HCEC 1CT (cell line): Measurements from ENCODE around the gene PCCB.
"Not testable (repeated sequence)": the region's sequence is repeated elsewhere in the genome, so short reads cannot be mapped to it uniquely, and the experiment has no call there.

Experiments used
- DNase-seq: peaks from one replicate; pipeline ENCODE4 v3.0.0-alpha.2; 2017

The PCCB gene

DNA sequence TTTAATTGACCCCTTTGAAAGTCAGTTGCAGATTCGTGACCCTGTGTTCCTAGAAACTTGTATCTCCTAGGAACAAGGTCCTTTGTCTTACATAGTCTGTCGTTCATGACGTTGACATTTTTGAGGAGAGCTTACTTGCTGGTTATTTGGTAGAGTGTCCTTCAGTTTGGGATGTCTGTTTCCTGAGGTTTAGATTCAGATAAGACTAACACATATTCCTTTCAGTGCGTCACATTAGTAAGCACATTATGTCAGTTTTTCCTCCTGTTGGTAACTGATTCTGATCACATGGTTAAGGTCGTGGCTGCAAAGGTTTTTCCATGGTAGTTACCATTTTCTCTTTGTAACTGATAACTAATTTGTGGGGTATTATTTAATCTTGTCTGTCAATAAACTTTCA lies 80.8 kb downstream of the PCCB start:
- DNase-seq: no peak

DNA sequence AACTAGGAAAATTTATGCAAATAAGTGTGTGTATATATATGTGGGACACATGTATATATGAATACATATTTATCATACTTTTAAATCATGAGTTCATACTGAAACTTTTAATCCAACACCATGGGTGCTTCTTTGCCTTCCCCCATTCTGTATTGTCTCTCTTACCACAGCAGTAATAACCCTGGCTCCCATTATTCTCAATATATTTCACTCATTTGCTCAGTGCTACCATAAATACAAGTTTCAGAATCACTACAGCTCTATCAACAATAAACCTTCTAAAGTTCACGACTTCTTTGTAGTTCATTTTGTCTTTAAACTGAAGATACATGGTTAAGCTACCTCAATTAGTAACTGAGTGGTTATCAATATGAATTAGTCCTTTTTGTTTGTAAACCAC lies 82.2 kb downstream of the PCCB start:
- no peak for DNase-seq

DNA sequence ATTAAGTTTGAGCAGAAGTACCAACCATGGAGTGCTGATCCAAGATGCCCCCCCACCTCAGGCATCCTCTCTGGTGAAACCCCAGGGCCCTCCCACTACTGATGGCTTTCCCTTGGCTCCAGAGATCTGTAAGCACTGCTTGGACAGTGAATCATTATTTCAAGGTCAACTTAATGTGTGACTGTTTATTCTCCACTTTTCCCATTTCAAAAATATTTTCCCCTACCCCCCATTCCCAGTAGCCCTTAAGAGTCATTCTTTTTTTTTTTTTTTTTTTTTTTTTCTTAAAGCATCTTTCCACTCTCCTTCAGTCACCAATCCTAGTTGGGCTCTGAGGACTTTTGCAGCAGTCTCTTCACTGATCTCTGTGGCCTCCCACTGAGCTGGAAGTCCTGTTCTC lies 82.6 kb downstream of the PCCB start:
- peak; percentile 64 for DNase-seq

DNA sequence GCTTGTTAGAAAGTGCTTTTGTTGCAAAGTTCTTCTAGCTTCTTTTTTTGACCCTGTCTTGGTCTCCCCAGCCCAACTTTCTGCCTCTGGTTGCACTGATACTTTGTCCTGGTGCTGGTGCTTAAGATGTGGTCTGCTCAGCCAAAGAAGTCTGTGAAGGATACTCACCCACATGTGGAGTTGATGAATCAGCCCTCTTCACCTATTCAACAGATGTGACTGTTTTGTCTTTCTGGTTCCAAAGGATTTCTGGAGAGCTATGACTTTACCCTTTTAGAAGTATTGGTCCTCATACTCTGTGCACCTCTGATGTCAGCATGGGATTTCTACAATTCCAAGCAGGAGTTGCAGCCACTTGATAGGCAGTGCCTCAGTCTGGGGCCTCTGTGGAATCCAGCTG lies 84.1 kb downstream of the PCCB start:
- DNase-seq: no peak

DNA sequence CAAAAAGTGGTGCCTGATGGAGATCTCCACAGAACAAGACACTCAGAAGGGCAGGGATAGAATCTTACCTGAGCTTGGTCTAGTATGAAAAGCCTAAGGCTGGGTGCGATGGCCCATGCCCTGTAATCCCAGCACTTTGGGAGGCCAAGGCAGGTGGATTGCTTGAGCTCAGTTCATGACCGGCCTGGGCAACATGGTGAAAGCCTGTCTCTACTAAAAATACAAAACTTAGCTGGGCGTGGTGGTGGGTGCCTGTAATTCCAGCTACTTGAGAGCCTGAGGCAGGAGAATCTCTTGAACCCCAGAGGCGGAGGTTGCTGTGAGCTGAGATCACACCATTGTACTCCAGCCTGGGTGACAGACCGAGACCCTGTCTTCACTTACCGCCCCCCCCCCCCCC lies 84.6 kb downstream of the PCCB start:
- DNase-seq: not testable (repeated sequence)

DNA sequence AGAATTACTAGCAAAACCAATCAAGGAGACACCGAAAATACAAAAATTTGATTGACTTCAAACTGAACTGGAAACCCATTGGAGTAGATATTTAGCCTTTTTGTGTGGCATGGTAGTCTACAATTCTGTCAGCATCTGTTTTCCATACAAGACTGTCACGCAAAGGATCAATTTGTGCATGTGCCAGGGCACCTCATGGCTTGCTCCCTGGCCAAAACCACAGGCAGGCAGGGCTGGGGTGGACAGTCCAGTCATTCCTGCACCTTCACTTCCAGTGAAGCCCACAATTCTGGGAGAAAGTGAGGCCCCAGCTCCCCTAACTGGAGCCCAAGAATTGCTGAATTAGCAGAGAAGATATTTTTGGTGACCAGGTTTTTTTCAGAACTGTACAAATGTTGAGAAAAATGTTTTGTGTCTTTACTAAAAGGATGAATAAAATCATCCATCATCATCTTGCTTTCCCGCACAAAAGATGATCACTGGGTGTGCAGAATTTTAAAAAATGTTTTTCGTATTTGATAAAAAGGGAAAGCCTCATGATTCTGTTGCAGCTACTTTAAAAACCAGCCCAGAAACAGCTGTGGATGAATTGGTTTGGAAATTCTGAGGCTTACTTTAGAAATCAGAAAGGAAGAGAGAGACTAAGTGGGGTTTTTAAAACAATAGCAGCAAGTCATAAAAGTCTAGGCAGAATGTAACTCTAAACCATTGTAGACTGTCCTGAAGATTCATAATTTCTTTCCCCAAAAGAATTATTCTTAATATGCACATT lies 86.4 kb downstream of the PCCB start:
- DNase-seq: no peak

DNA sequence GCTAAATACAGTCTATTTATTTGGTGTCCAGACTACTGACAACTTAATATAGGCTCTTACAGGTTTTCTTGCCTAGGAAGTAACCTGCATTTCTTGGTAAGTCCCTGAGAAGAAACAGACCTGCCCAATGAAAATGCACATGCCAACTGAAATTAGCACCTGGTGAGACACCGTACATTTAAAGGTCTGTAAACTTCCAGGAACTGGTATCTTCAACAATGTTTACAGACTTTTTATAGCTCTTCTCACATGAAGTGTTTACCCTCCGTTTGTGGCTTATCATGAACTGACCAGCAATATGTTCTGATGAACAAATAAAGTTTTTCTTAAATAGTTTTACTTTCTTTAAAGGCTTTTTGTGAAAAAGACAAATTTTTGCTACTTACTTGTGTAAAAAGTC lies 93.3 kb downstream of the PCCB start:
- DNase-seq: no peak

DNA sequence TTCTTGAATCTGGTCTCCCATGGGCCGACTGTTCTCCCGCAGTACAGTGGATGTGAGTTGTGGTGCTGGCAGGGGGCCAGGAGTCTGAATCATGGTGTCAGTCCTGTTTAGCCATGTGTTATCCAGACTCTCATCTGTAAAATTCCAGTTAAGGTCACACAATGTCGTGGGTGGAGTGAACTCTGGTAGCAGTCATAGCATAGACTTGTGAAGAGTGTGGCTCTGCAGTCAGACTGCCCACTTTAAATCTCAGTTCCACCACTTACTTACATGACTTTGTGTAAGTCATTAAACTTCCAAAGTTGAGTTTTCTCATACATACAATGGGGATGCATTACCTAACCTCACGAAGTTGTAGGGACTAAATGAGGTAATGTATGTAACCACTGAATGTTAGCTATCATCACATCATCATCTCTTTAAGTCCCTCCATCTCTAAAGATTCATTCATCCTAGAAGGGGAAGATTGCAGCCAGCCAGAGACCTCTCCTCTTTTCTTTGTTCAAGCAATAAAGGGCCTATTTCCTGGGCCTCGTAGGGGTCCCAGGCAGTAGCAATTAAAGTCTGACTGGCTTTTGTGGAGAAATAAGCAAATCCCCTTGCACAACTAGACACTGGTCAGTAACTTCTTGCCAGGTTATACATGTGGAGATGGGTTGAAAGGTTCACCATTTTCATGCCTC lies 93.9 kb downstream of the PCCB start:
- peak; percentile 96 for DNase-seq

DNA sequence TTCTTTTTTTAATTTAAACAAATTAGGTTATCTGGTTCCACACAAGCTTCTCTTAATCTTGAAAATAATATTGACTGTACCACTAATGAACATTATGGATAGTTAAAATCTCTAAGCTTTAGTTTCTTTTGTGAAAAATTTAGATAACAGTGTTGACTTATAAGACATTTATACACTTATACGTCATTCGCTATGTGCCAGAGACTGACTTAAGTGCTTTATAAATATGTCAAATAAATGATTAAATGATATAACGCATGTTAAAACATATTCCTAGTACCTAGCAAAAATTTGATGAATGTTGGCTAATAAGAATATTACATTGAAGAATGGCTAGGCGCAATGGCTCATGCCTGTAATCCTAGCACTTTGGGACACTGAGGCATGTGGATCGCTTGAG lies 96.3 kb downstream of the PCCB start:
- no peak for DNase-seq

DNA sequence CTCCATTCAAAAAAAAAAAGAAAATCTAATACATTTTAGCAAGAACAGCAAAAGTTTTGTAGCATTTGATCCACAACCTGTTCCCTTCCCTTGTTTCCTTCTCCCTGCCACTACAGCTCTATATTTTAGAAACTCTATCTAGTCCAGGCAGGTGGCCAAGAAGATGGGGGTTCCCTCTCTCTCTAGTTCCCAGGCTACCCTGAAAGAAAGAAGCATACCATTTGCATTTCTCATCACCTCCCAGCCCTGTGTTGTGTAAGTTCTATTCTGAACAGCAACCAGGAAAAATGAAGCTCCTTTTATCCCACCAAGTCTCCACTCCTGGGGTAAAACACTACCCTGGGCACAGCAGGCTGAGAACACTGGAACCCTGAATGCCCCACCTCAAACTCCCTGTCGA lies 100.0 kb downstream of the PCCB start:
- DNase-seq: peak; percentile 92

DNA sequence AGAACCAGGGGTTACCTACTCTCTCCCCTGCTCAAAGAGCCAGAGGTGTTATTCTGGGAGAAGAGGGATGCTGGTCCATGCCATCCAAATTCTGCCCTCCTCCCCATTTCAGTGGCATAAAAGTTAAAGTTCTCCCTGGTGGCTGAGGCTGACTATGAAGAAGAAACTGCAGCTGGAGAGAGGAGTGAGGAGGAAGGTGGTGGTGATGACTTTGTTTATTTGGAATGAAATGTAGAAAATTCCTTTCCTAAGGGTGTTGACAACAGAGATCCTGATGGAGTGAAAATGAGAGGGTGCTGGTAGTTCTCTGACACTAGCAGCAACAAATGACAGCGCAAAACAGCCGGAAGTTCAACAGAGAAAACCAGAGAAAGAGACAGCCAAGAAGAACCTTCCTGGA lies 100.4 kb downstream of the PCCB start:
- peak; percentile 58 for DNase-seq

DNA sequence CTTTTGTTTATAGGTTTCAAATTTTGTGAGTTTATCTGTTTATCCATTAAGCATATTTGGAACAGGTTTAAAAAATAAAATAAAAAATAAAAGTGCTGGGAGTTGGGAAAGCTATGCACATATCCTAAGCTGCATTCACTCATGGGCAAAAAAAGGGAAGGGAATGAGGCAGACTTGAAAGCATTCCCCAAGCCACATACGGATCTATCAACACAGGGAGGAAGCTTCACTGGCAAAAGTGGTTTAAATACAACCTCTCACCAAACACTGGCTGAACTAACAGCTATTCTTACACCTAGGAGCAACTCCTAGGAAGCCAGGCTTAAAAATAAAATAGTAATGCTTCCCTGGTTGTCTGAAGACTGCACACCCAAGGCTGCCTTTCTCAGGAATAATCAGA lies 101.2 kb downstream of the PCCB start:
- no peak for DNase-seq

DNA sequence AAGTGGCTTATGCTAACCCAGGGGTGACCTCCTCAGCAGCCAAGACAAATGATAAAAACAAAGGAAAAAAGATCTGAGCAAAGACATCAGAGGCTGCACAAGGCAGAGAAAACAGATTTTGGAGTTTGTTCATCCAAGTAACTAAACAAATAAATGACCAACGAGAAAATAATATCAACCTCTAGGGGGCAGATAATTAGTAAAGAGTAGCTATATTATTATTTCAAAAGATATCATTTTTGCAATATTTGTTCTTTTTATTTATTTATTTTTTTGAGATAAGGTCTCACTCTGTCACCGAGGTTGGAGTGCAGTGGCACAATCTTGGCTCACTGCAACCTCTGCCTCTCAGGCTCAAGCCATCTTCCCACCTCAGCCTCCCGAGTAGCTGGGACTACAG lies 101.8 kb downstream of the PCCB start:
- no peak for DNase-seq

DNA sequence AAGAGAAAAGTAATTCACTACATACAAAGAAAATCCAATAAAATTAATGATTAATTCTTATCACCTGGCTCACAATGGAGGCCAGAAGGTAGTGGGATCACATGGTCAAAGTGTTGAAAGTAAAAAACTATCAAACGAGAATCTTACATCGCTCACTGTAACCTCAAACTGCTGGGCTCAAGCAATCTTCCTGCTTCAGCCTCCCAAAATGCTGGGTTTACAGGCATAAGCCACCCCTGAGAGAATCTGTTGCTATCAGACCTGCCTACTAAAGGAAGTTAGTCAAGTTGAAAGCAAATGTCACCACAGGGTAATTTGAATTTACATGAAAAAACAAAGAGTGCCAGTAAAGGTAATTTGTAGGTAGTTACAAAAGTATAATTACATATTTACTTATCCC lies 103.3 kb downstream of the PCCB start:
- DNase-seq: no peak

DNA sequence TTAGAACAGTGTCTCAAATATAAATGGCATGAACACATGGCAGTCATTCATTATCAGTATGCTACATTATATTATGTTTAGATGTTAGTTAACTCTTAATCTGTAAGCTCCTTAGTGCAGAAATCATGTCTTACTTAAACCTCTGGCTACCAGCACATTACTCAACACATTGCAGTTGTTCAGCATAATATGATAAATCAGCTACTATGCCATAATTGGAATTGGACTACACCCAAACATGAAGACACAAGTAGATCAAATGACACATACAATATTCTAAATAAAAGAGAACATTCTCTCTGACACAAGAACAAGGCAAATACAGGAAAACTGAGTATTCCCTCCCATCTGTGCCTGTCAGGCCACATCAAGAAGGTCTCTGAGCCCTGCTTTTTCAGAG lies 116.1 kb downstream of the PCCB start:
- peak; percentile 58 for DNase-seq

DNA sequence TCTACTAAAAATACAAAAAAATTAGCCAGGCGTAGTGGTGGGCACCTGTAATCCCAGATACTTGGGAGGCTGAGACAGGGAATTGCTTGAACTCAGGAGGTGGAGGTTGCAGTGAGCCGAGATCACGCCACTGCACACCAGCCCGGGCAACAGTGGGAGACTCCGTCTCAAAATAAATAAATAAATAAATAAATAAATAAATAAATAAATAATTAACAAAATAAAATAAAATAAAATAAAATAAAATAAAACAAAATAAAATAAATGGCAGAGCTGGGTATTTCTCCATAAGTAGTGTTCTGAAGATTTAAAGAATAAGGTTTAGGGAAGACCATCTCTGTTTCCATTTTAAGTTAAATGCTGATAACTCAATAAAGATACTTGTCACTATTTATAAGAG lies 125.7 kb downstream of the PCCB start:
- not testable (repeated sequence) for DNase-seq

DNA sequence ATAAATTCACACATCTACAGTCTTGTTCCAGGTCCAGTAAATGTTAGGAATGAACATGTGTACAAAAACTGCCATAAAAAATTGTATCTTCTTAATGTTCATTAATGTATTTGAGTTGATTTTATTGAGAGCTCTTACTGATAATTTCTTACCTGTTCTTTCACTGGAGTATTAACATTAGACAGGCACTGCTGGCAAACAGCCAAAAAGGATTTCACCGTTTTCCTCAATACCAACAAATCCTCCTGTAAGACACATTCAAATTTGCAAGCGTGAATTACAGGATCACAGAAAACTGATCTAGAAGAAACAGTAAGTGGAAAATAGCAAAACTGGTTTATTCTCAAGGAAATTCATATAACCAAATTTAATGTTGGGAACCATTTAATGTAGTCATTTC lies 127.4 kb downstream of the PCCB start:
- DNase-seq: no peak

DNA sequence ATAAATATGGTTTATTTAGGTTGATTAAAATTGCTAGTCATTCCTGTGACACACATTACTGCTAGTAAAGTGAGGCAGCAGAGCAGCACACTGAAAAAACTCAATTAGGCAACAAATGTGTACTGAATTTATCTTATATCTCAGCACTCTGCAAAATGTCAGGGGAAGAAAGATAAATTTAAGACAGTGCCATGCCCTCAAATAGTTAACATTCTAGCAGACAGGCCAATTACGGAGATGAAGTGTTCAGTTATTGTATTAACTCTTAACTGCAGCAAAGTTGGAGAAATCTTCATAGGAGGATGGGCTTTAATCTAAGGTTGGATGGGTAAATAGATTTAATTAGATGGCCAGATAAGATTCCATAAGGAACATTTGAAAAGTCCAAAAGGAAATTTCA lies 127.9 kb downstream of the PCCB start:
- no peak for DNase-seq
